ENCODE results near the gene TMEM109.

GRCh38 chr11:60908803-60909202 lies 5.2 kb upstream of the TMEM109 start:
- no peak for TF ChIP-seq POLR2AphosphoS5 (IDR thresholded peaks at IDR 0.05; ENCODE audit: low read depth)
- no peak for TF ChIP-seq CTCF (IDR thresholded peaks at IDR 0.05; ENCODE audit: insufficient read depth, low read length)
- TF ChIP-seq GABPA (IDR thresholded peaks at IDR 0.05; ENCODE audit: low read depth) = no peak
